ENCODE results near the gene SPSB2.

GRCh38 chr12:6863033-6863432, 10.1 kb downstream of the SPSB2 start:
- TF ChIP-seq CTCF (IDR thresholded peaks at IDR 0.05; ENCODE audit: borderline replicate concordance, extremely low read depth, low read length, poor library complexity, severe bottlenecking): no peak
- TF ChIP-seq EZH2 (IDR thresholded peaks at IDR 0.05; ENCODE audit: borderline replicate concordance, low read depth, low read length, severe bottlenecking): no peak

Data from DND-41 (cell line).